Activated gamma-delta T cell (primary cell): ENCODE results near the gene FLRT1.

Experiments
- DNase-seq: peaks from one replicate; lab custom pipeline; 2025; lab: John Stamatoyannopoulos, UW
- total RNA-seq, 2 donors: gene quantifications; one replicate each; lab custom pipeline; 2026; lab: John Stamatoyannopoulos, UW

Gene FLRT1
- 0 reads per million in 2 donors for total RNA-seq

- DNase-seq: no peak
These were observed at the start of gene FLRT1 for GRCh38 chr11:64035576-64035975. TSS of gene FLRT1 (plus strand) at chr11:64035931. CDS start at chr11:64116268, 80,337 bp downstream.

- DNase-seq: peak; percentile 69
These were observed 49.4 kb upstream of the FLRT1 start, which contains the start of gene OTUB1 for GRCh38 chr11:63986156-63986931. TSS of gene OTUB1 (plus strand) at chr11:63986438. CDS start at chr11:63986457, 19 bp downstream.

GRCh38 chr11:63986932-63987513 is 48.7 kb upstream of the FLRT1 start:
- DNase-seq: no peak

GRCh38 chr11:63991558-63991957 is 44.2 kb upstream of the FLRT1 start:
- DNase-seq: no peak

- DNase-seq: no peak
These were observed 42.6 kb upstream of the FLRT1 start for GRCh38 chr11:63993100-63993499.

- no peak for DNase-seq
These were observed 41.7 kb upstream of the FLRT1 start for GRCh38 chr11:63993993-63994392.

GRCh38 chr11:63996512-63996911 is 39.2 kb upstream of the FLRT1 start:
- DNase-seq: no peak

GRCh38 chr11:63997104-63997700 is 38.5 kb upstream of the FLRT1 start:
- no peak for DNase-seq

GRCh38 chr11:63997801-63998337 is 37.9 kb upstream of the FLRT1 start:
- no peak for DNase-seq

- DNase-seq: no peak
These were observed 37.0 kb upstream of the FLRT1 start for GRCh38 chr11:63998558-63999348.

- DNase-seq: peak; percentile 28
These were observed 36.2 kb upstream of the FLRT1 start for GRCh38 chr11:63999349-64000025.

GRCh38 chr11:64000026-64000739 is 35.5 kb upstream of the FLRT1 start:
- peak; percentile 56 for DNase-seq

GRCh38 chr11:64000740-64001483 is 34.8 kb upstream of the FLRT1 start:
- DNase-seq: no peak

GRCh38 chr11:64001484-64002420 is 34.0 kb upstream of the FLRT1 start:
- DNase-seq: no peak

- no peak for DNase-seq
These were observed 31.7 kb upstream of the FLRT1 start for GRCh38 chr11:64003807-64004589.

- no peak for DNase-seq
These were observed 31.1 kb upstream of the FLRT1 start for GRCh38 chr11:64004590-64004984.

- no peak for DNase-seq
These were observed 30.0 kb upstream of the FLRT1 start for GRCh38 chr11:64005691-64006090.

- no peak for DNase-seq
These were observed 29.3 kb upstream of the FLRT1 start for GRCh38 chr11:64006398-64006797.
